IMR-90 (cell line): ENCODE data around the gene SLC25A6. TPM values are rescaled to one million over a fixed set of nuclear protein-coding genes. Genes with fewer than 3 reads are reported as not detected.
"Not testable (repeated sequence)": the region's sequence is repeated elsewhere in the genome, so short reads cannot be mapped to it uniquely, and the experiment has no call there.

Experiments used
- ATAC-seq: fragments of 200-7000 bp; cut with Tn5 transposase; 2 replicates; pipeline ENCODE4 v1.9.1; 2020; ENCODE audit warnings: low read depth, mild to moderate bottlenecking, moderate library complexity
- BruUV-seq: library from RNA; stranded (reverse); fragments of 400-500 nt; replicated peaks from 2 replicates; lab custom pipeline; 2021; lab: Mats Ljungman, UMichigan
- CTCF ChIA-PET: fragments of 300-600 bp; formaldehyde crosslinking; extraction: SDS; loops from one replicate; lab custom pipeline; 2021; ENCODE audit warnings: antibody characterized with exemption; lab: Yijun Ruan, JAX
- POLR2A ChIA-PET: fragments of 300-600 bp; sonication (Branson Sonifier 250); formaldehyde crosslinking; loops from one replicate; lab custom pipeline; 2022; ENCODE audit warnings: antibody characterized with exemption; ENCODE audit not compliant: unreplicated experiment; lab: Charles Lee
- DNase-seq: peaks from one replicate; pipeline ENCODE4 v3.0.0; 2013
- H2AFZ ChIP-seq: replicated peaks from 2 replicates; pipeline ENCODE3; 2013; ENCODE audit warnings: low read length, mild to moderate bottlenecking; ENCODE audit not compliant: poor library complexity
- H2AK5ac ChIP-seq: 2 replicates; pipeline ENCODE4 v1.6.1; 2013; ENCODE audit warnings: low read depth, low read length, inconsistent platforms
- H2AK9ac ChIP-seq: replicated peaks from 2 replicates; pipeline ENCODE3; 2013; ENCODE audit warnings: mild to moderate bottlenecking, low read depth, low read length, moderate library complexity; ENCODE audit not compliant: poor library complexity
- H2BK120ac ChIP-seq: 2 replicates; pipeline ENCODE4 v1.6.1; 2013; ENCODE audit warnings: low read depth, low read length, inconsistent platforms
- H2BK15ac ChIP-seq: 3 replicates; pipeline ENCODE4 v1.6.1; 2013; ENCODE audit warnings: low read depth, low read length, inconsistent platforms
- H2BK20ac ChIP-seq: 2 replicates; pipeline ENCODE4 v1.6.1; 2013; ENCODE audit warnings: low read depth, mild to moderate bottlenecking, inconsistent platforms, low read length, moderate library complexity
- H2BK5ac ChIP-seq: 2 replicates; pipeline ENCODE4 v1.6.1; 2013; ENCODE audit warnings: mild to moderate bottlenecking, low read depth, low read length, inconsistent platforms; ENCODE audit not compliant: poor library complexity, severe bottlenecking
- H3K14ac ChIP-seq: replicated peaks from 2 replicates; pipeline ENCODE4 v1.6.1; 2013; ENCODE audit warnings: low read depth, low read length, inconsistent platforms
- H3K18ac ChIP-seq: 2 replicates; pipeline ENCODE4 v1.6.1; 2013; ENCODE audit warnings: low read depth, low read length, control low read depth
- H3K23ac ChIP-seq: 2 replicates; pipeline ENCODE4 v1.6.1; 2013; ENCODE audit warnings: low read depth, low read length, inconsistent platforms
- H3K27ac ChIP-seq: 2 replicates; pipeline ENCODE4 v1.5.1; 2013; ENCODE audit warnings: mild to moderate bottlenecking, control low read depth, low read length; ENCODE audit not compliant: insufficient read depth
- H3K27me3 ChIP-seq: 2 replicates; pipeline ENCODE4 v1.6.1; 2013; ENCODE audit warnings: low read length; ENCODE audit not compliant: control insufficient read depth, insufficient read depth
- H3K36me3 ChIP-seq: 2 replicates; pipeline ENCODE4 v1.6.1; 2013; ENCODE audit warnings: low read length, mixed read lengths; ENCODE audit not compliant: control insufficient read depth, insufficient read depth
- H3K4ac ChIP-seq: 2 replicates; pipeline ENCODE4 v1.6.1; 2013; ENCODE audit warnings: low read depth, low read length, inconsistent platforms
- H3K4me1 ChIP-seq: 2 replicates; pipeline ENCODE4 v1.6.1; 2013; ENCODE audit warnings: low read length, mixed read lengths; ENCODE audit not compliant: control insufficient read depth, insufficient read depth
- H3K4me2 ChIP-seq: 2 replicates; pipeline ENCODE4 v1.6.1; 2013; ENCODE audit warnings: low read depth, mild to moderate bottlenecking, control low read depth, low read length, moderate library complexity
- H3K4me3 ChIP-seq: 2 replicates; pipeline ENCODE4 v1.5.1; 2013; ENCODE audit warnings: low read depth, mild to moderate bottlenecking, control low read depth, low read length, moderate library complexity; ENCODE audit not compliant: insufficient read depth
- H3K56ac ChIP-seq: 2 replicates; pipeline ENCODE4 v1.6.1; 2013; ENCODE audit warnings: low read length, inconsistent platforms; ENCODE audit not compliant: insufficient read depth; ENCODE audit errors: extremely low read depth
- H3K79me1 ChIP-seq, 2 experiments: 2 replicates each; pipeline ENCODE4 v1.6.1; 2013; ENCODE audit warnings: low read length in 2 of 2, inconsistent platforms in 1 of 2, low read depth in 1 of 2
- H3K9ac ChIP-seq: 2 replicates; pipeline ENCODE4 v1.6.1; 2013; ENCODE audit warnings: low read depth, low read length, control low read depth
- H3K9me1 ChIP-seq: 2 replicates; pipeline ENCODE4 v1.6.1; 2013; ENCODE audit warnings: low read length, inconsistent platforms; ENCODE audit not compliant: insufficient read depth
- H3K9me3 ChIP-seq: 2 replicates; pipeline ENCODE4 v1.6.1; 2013; ENCODE audit warnings: low read length; ENCODE audit not compliant: control insufficient read depth, insufficient read depth
- H4K20me1 ChIP-seq: 2 replicates; pipeline ENCODE4 v1.6.1; 2013; ENCODE audit warnings: low read length, inconsistent platforms; ENCODE audit not compliant: insufficient read depth
- H4K5ac ChIP-seq: 2 replicates; pipeline ENCODE4 v1.6.1; 2013; ENCODE audit warnings: mild to moderate bottlenecking, low read depth, low read length, control low read depth
- H4K8ac ChIP-seq, 2 experiments: 2 replicates each; pipeline ENCODE4 v1.6.1; 2013; ENCODE audit warnings: low read depth in 2 of 2, low read length in 2 of 2, control low read depth in 1 of 2, inconsistent platforms in 1 of 2
- H4K91ac ChIP-seq: 2 replicates; pipeline ENCODE4 v1.6.1; 2013; ENCODE audit warnings: low read depth, low read length, inconsistent platforms; ENCODE audit not compliant: insufficient read depth
- BHLHE40 ChIP-seq: fragments of 150-350 bp; IDR thresholded peaks from 2 replicates; pipeline ENCODE4 v1.6.1; 2016; ENCODE audit warnings: mild to moderate bottlenecking, low read depth, low read length
- CEBPB ChIP-seq: IDR thresholded peaks from 2 replicates; pipeline ENCODE4 v1.6.1; 2012; ENCODE audit warnings: low read depth, low read length, improper control_type of control experiment
- CHD1 ChIP-seq: IDR thresholded peaks from 2 replicates; pipeline ENCODE4 v1.6.1; 2012; ENCODE audit warnings: low read depth, low read length, improper control_type of control experiment
- ELK1 ChIP-seq: fragments of 150-350 bp; IDR thresholded peaks from 2 replicates; pipeline ENCODE4 v1.6.1; 2016; ENCODE audit warnings: low read depth, mild to moderate bottlenecking, low read length, moderate library complexity, borderline replicate concordance
- MAFK ChIP-seq: IDR thresholded peaks from 2 replicates; pipeline ENCODE4 v1.6.1; 2012; ENCODE audit warnings: low read depth, low read length, improper control_type of control experiment
- MXI1 ChIP-seq: IDR thresholded peaks from 2 replicates; pipeline ENCODE4 v1.6.1; 2012; ENCODE audit warnings: low read depth, mild to moderate bottlenecking, low read length, moderate library complexity, borderline replicate concordance
- NFE2L2 ChIP-seq: fragments of 150-350 bp; IDR thresholded peaks from 2 replicates; pipeline ENCODE4 v1.6.1; 2016; ENCODE audit warnings: low read depth, mild to moderate bottlenecking, low read length
- POLR2A ChIP-seq: IDR thresholded peaks from 2 replicates; pipeline ENCODE4 v1.6.1; 2012; ENCODE audit warnings: mild to moderate bottlenecking, low read depth, low read length
- RFX5 ChIP-seq: IDR thresholded peaks from 2 replicates; pipeline ENCODE4 v1.8.0; 2012; ENCODE audit warnings: low read depth, mild to moderate bottlenecking, low read length, moderate library complexity
- SMC3 ChIP-seq: fragments of 150-350 bp; IDR thresholded peaks from 2 replicates; pipeline ENCODE4 v1.6.1; 2016; ENCODE audit warnings: low read depth, mild to moderate bottlenecking, antibody characterized with exemption, low read length, moderate library complexity
- WGBS, 2 experiments: methylation state at CpG; one replicate each; pipeline versions ENCODE4 v1.1.5 to v1.1.7; 2013; ENCODE audit warnings: missing lambda C conversion rate in 2 of 2; ENCODE audit not compliant: insufficient read length in 1 of 2; ENCODE audit errors: extremely low coverage in 2 of 2; 5-methylcytosine and 5-hydroxymethylcytosine counted together
- dilution Hi-C: fragments of 300-500 bp; cut with HindIII; formaldehyde crosslinking; loops from one replicate; pipeline ENCODE4 v1.14.3; 2018; ENCODE audit warnings: low sequenced_read_pairs; ENCODE audit not compliant: unreplicated experiment
- in situ Hi-C: fragments of 300-500 bp; cut with MboI; formaldehyde crosslinking; loops from 3 replicates; pipeline ENCODE4 v1.14.3; 2019; ENCODE audit warnings: low sequenced_read_pairs, inconsistent platforms, mixed read lengths
- intact Hi-C: fragments of 100-400 bp; cut with micrococcal nuclease; formaldehyde crosslinking; loops from 2 replicates; pipeline ENCODE4 v1.10.0; 2022
- polyA plus RNA-seq, 3 experiments: library from polyadenylated mRNA; depleted of rRNA; stranded (reverse); fragments of >200 nt; gene quantifications; 2 replicates each; pipeline ENCODE4 v1.2.3, GENCODE V29; 2012; ENCODE audit warnings: low replicate concordance in 1 of 3
- total RNA-seq: library from RNA; depleted of rRNA; stranded (reverse); fragments of >200 nt; gene quantifications from 2 replicates; pipeline ENCODE4 v1.2.3, GENCODE V29; 2012

The SLC25A6 gene
- total and polyA plus RNA-seq, 2 of the 4 experiments (the other 2 are of a cell fraction) = 166 to 565 TPM

GRCh38 chrX:1427756-1428155 lies 35.8 kb upstream of the SLC25A6 start:
- Histone ChIP-seq H3K4me3 (no peak overlapping the region), H3K18ac (no peak overlapping the region), H3K9me3 (peaks cover 9% of the 10 kb centered on the region), H2AK9ac (no peak overlapping the region), H3K27ac (no peak overlapping the region), H4K20me1 (no peaks in the 10 kb centered on the region), H4K5ac (no peak overlapping the region), H2BK120ac (no peak overlapping the region), H3K27me3 (no peaks in the 10 kb centered on the region), H3K9ac (no peak overlapping the region), H2BK5ac (no peak overlapping the region), H3K4me2 (no peak overlapping the region), H3K9me1 (no peaks in the 10 kb centered on the region), H3K56ac (no peak overlapping the region), H3K36me3 (peaks cover 35% of the 10 kb centered on the region), H3K4ac (no peak overlapping the region), H2AK5ac (no peak overlapping the region), H2BK15ac (no peak overlapping the region), H4K8ac (no peak overlapping the region), H3K14ac (no peak overlapping the region), H2AFZ (no peak overlapping the region), H3K79me1 (no peaks in the 10 kb centered on the region), H3K23ac (no peak overlapping the region), H3K4me1 (no peaks in the 10 kb centered on the region), H4K91ac (no peak overlapping the region), H2BK20ac (no peak overlapping the region)
- TF ChIP-seq CHD1 (no peak), MXI1 (no peak), CEBPB (no peak), SMC3 (no peak), MAFK (no peak), RFX5 (no peak), NFE2L2 (no peak), POLR2A (no peak), ELK1 (no peak), BHLHE40 (no peak)
- in situ Hi-C loops = no loop called here
- ATAC-seq (no peak), DNase-seq (no peak)
- 96% methylated on average over 11 of the region's 32 CpGs; no CpG with 5 or more reads in 1 of the 2 experiments for WGBS, 2 experiments
- no TSS peak for BruUV-seq
- intact Hi-C loops = no loop called here
- dilution Hi-C loops = no loop called here
- ChIA-PET CTCF (no interaction called here), POLR2A (no interaction called here)

- CTCF ChIA-PET, H3K4me2 ChIP-seq, BruUV-seq, H3K56ac ChIP-seq, H3K18ac ChIP-seq, H3K27me3 ChIP-seq, H3K27ac ChIP-seq, H3K4me1 ChIP-seq, H4K20me1 ChIP-seq, H3K9me1 ChIP-seq, intact Hi-C loops, H3K4ac ChIP-seq, H3K4me3 ChIP-seq, H3K79me1 ChIP-seq, H2AK5ac ChIP-seq, H2AK9ac ChIP-seq, H3K23ac ChIP-seq, H3K9ac ChIP-seq, H2AFZ ChIP-seq, POLR2A ChIA-PET, H4K5ac ChIP-seq, ATAC-seq, H2BK5ac ChIP-seq, H4K8ac ChIP-seq, H4K91ac ChIP-seq, H3K14ac ChIP-seq, DNase-seq, H2BK120ac ChIP-seq, dilution Hi-C loops, H2BK20ac ChIP-seq, H2BK15ac ChIP-seq, in situ Hi-C loops: not testable (repeated sequence)
- WGBS, 2 experiments = 100% methylated on average over 8 of the region's 16 CpGs; no CpG with 5 or more reads in 1 of the 2 experiments
- Histone ChIP-seq H3K36me3 (peaks cover 47% of the 10 kb centered on the region), H3K9me3 (peaks cover 23% of the 10 kb centered on the region)
These were observed 34.4 kb upstream of the SLC25A6 start for GRCh38 chrX:1426321-1426720.
